KOPT-K1 (cell line): ENCODE results near the gene HPSE.
"Not testable (repeated sequence)": the region's sequence is repeated elsewhere in the genome, so short reads cannot be mapped to it uniquely, and the experiment has no call there.

ENCODE experiments used
- H3K27ac ChIP-seq: fragments of 200-600 bp; sonication (generic); 2 replicates; pipeline ENCODE4 v1.5.1; 2016; ENCODE audit warnings: antibody characterized with exemption, mild to moderate bottlenecking, low read depth, low read length; ENCODE audit not compliant: poor library complexity, severe bottlenecking
- H3K36me3 ChIP-seq: fragments of 200-600 bp; sonication (generic); 2 replicates; pipeline ENCODE4 v1.5.1; 2017; ENCODE audit warnings: antibody characterized with exemption, mild to moderate bottlenecking, low read length, moderate library complexity; ENCODE audit not compliant: insufficient read depth
- H3K9me3 ChIP-seq: fragments of 200-600 bp; sonication (generic); 2 replicates; pipeline ENCODE4 v1.5.1; 2017; ENCODE audit warnings: antibody characterized with exemption, low read length, mild to moderate bottlenecking; ENCODE audit not compliant: insufficient read depth, poor library complexity, severe bottlenecking

HPSE gene

DNA sequence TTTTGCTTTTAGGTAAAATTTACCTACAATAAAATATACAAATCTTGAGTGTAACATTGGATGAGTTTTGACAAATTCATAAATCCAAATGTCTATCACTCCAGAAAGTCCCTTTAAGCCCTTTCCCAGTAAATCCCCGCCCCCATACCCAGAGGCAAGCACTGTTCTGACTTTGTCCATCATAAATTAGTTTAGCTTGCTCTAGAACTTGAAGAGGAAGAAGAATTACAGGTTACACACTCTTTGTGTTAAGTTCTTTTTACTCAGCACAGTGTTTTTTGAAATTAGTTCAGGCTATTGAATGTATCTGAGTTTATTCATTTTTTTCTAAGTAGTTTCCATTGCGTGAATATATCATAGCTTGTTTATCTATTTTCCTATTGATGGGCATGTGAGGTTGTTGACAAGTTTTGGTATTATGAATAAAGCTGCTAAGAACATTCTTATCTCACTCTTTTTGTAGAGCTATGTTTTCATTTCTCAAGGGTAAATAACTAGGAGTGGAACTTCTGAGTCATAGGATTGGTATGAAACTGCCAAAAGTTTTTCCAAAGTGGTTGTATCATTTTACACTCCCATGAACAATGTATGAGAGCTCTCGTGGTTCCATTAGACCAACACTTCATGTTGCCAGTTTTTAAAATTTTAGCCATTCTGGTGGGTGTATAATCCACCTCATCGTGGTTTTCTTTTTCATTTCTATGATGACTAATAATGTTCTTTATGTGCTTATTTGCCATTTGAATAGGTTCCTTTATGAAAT lies 22.4 kb upstream of the HPSE start:
- Histone ChIP-seq H3K9me3 (peaks cover 12% of the 10 kb centered on the region), H3K27ac (no peak overlapping the region), H3K36me3 (no peaks in the 10 kb centered on the region)

DNA sequence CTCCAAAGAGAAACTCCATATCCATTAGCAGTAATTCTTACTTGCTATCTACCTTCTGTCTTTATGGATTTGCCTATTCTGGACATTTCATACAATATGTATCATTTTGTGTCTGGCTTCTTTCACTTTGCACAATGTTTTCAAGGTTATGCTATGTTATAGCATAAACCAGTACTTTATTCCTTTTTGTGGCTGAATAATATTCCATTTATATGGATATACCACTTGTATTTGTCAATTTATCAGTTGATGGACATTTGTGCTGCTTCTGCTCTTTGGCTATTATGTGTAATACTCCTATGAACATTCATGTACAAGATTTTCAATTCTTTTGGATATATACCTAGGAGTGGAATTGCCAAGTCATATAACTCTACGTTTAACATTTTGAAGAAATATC lies 18.9 kb upstream of the HPSE start:
- Histone ChIP-seq H3K27ac (no peak overlapping the region), H3K9me3 (peaks cover 12% of the 10 kb centered on the region), H3K36me3 (no peaks in the 10 kb centered on the region)

DNA sequence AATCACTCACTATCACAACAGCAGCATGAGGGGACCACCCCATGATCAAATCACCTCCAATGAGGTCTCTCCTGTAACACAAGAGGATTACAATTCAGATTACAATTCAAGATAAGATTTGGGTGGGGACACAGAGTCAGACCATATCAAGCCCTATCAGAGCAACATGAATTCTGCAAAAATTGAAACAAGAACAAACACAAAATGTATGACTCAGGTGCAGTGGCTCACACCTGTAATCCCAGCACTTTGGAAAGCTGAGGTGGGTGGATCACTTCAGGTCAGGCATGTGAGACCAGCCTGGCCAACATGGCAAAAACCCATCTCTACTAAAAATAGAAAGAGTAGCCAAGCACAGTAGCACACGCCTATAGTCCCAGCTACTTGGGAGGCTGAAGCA lies 13.4 kb upstream of the HPSE start:
- peaks cover 44% of the 10 kb centered on the region for H3K9me3 ChIP-seq
- H3K27ac ChIP-seq = no peak overlapping the region
- no peaks in the 10 kb centered on the region for H3K36me3 ChIP-seq

DNA sequence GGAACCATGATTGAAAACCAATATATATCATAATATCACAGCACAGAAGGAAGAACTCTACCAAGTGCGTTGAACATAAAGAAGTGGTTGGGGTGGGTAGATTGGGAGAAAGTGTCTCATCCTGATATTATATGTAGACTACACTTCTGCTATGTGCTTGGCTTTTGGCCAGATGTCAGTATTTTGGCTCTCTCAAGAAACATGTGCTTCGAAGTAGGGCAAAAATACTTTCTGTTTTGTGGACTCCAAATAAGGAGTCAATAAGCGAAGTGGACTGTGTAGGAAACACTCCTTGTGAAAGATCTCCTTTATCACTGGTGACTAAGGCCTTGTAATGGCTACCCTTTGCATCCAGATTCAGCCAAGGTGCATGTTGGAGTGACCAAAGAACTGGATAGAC lies 7.8 kb upstream of the HPSE start:
- Histone ChIP-seq H3K9me3 (peaks cover 60% of the 10 kb centered on the region), H3K27ac (no peak overlapping the region), H3K36me3 (no peaks in the 10 kb centered on the region)

DNA sequence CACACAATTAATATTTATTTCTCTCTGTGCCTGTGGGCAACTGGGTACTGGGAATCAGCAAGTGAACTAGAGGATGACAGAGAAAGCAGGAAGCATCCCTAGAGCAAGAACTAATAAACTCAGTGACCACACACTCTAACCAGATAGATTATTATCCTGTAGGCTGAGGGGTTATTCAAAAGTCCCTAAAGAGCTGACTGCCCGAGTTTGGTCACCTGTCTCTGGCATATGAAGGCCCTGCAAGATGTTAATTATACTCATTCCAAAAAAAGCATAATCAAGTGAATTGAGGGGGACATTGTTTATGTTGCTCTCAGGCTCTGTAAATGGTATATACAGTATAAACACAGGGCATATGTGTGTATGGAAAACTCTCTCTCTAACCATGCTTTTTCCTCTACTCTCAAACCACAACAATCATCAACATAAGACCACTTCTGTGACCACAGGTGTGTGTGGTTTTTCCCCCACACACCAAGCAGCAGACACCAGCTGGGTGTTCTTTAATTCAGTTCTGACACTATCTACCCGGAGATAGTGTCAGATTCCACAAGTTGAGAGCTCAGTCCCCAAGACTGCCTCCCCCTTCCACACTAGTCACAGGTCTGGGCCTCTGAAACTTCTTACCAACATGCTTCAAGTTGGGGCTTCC lies 6.2 kb upstream of the HPSE start:
- no peak overlapping the region for H3K27ac ChIP-seq
- H3K36me3 ChIP-seq = no peaks in the 10 kb centered on the region
- H3K9me3 ChIP-seq = peaks cover 52% of the 10 kb centered on the region

DNA sequence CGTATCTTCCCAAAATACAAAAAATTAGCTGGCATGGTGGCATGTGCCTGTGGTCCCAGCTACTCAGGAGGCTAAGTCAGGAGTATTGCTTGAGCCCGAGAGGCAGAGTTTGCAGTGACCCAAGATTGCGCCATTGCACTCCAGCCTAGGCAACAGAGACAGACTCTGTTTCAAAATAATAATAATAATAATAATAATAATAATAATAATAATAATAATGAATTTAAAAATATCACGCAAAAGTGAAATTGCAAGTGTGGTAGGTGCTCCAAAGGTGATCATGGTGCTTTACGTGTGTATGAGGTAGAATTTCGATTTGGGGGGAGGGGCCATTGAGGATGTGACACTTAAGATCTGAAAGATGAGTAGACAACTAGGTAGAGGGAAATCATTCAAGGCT lies 4.9 kb upstream of the HPSE start:
- Histone ChIP-seq H3K36me3 (no peaks in the 10 kb centered on the region), H3K27ac (no peak overlapping the region), H3K9me3 (peaks cover 41% of the 10 kb centered on the region)

DNA sequence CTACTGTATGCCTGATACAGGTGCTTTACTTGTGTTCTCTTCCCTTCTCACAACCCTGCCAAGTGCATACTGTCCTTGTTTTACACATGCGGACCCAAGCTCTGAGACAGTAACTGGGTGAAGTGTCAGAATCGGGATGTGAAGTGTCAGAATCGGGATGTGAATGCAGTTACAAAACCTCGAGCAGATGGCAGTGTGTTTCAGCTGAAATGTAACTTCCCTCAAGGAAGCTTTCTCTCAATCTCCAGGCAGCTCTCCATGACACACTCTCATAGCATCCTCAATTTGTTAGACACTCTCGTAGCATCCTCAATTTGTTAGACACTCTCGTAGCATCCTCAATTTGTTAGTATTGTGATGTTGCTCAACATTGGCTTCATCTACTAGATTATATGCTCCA lies 1.1 kb upstream of the HPSE start:
- Histone ChIP-seq H3K27ac (no peak overlapping the region), H3K9me3 (peaks cover 25% of the 10 kb centered on the region), H3K36me3 (no peaks in the 10 kb centered on the region)

DNA sequence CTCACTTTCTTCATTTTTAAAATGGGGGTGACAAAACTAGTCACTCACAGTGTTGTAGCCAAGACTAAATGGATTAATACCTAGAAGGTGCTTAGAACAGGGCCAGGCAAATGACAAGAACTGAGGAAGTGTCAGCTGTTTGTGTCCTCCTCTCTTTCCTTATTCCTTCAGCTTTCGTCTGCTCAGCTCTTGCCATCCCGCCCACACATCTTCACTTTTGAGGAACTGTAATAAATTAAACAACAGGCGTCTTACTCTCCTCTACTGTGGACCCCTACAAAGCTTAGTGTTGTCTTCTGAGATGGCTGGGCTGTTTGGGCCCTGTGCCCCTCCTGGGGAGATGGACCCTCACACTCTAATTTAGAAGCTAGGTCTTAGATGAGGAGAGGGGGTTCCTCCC lies 2.7 kb downstream of the HPSE start:
- no peak overlapping the region for H3K27ac ChIP-seq
- no peaks in the 10 kb centered on the region for H3K9me3 ChIP-seq
- H3K36me3 ChIP-seq = no peaks in the 10 kb centered on the region

DNA sequence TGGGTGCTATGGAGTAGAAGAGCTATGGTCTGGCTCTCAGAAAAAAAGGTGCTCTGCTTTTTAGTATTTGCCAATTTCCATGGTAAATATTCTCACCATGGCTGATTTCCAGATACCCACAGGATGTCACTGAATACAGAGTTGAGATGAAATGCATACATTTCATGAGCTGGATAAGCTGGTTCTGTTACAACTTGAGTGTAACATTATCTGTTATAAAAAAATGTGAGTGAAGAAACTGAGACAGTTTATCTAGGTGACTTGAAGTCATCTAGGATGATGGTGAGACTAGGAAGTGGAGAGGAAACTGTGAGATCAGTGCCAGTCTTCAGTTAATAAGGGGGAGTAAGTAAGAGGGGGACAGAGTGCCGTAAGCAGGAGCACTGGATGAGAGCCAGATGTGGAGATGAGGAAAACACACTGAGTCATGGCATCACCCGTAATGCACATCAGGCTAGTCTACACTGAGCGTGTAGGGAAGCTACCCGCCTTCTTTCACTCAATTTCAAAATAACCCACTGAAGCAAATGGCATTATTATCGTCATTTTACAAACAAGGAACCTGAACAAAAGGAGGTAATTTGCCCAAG lies 5.0 kb downstream of the HPSE start:
- no peaks in the 10 kb centered on the region for H3K9me3 ChIP-seq
- H3K36me3 ChIP-seq = no peaks in the 10 kb centered on the region
- H3K27ac ChIP-seq = no peak overlapping the region

DNA sequence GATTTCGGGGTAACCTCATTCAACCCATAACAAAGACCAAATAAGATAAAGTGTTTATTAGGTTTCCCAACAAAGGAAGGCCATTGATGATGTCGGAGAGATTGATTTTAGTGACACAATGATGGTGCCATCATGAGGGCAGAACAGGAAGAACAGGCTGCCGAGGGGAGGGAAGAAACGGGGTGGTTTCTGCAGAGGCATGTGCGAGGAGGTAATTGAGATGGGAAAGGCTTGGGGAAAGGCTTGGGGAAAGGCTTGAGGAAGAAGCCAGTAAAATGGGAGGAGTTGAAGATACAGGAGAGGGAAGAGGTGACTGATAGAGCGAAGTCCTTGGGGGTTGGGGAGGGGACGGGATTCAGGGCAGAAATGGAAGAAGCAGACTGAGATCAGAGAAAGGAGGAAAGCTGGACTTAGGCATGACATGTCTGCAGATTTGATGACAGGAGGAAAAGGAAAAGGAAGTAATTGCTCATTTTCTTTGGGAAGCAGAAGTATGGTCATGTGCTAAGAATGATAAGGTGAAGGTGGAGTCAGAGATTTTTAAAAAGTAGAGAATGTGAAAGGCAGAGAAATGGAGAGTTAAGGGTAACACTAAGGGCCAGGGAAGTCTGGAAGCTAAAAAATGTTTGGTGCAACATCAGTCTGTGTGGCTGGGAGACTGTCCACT lies 6.0 kb downstream of the HPSE start:
- Histone ChIP-seq H3K9me3 (no peaks in the 10 kb centered on the region), H3K36me3 (no peaks in the 10 kb centered on the region), H3K27ac (no peak overlapping the region)

DNA sequence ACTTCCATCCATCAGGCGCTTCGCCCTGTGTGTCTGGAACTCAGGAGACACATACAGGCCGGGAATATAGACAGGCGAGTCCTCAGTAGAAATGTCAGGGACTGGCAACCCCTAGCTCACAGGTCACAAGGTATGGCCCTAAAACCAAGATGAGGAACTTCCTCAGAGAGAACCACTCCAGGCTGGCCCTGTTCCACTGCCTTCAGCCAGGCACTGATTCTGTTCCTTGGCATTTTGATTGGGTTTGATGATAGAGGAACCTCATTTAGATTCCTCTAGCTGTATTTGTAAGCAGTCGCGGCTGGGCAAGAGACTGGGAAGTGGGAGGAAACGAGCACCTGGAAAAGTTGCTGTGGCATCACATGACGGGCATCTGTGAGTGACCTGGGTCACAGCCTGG lies 8.1 kb downstream of the HPSE start:
- no peaks in the 10 kb centered on the region for H3K9me3 ChIP-seq
- H3K27ac ChIP-seq = no peak overlapping the region
- no peaks in the 10 kb centered on the region for H3K36me3 ChIP-seq

DNA sequence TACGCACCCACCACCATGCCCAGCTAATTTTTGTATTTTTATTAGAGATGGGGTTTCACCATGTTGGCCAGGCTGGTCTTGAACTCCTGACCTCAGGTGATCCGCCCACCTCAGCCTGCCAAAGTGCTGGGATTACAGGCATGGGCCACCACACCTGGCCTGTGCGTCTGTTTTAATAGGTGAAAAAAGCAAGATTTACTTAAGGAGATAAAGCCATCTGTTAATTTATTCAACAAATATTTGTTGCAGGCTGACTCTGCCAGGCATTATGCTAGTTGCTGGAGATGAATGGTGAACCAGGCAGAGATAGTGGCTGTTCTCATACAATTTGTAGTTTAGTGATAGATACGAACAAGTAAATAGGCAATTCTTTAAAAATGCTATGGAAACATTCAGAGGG lies 9.3 kb downstream of the HPSE start:
- not testable (repeated sequence) for H3K36me3 ChIP-seq, H3K9me3 ChIP-seq, H3K27ac ChIP-seq

DNA sequence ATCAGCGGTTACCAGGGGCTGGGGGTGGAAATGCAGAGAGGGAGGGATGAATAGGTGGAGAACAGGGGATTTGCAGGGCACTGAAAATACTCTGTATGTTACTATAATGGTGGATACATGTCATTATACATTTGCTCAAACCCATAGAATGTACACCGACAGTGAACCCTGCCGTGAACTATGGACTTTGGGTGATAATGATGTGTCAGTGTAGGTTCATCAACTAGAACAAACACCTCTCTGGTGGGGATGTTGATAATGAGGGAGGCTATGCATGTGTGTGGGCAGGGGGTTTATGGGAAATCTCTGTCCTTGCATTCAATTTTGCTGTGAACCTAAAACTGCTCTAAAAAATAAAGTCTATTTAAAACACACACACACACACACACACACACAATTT lies 11.5 kb downstream of the HPSE start:
- Histone ChIP-seq H3K36me3 (no peaks in the 10 kb centered on the region), H3K9me3 (no peaks in the 10 kb centered on the region), H3K27ac (no peak overlapping the region)

DNA sequence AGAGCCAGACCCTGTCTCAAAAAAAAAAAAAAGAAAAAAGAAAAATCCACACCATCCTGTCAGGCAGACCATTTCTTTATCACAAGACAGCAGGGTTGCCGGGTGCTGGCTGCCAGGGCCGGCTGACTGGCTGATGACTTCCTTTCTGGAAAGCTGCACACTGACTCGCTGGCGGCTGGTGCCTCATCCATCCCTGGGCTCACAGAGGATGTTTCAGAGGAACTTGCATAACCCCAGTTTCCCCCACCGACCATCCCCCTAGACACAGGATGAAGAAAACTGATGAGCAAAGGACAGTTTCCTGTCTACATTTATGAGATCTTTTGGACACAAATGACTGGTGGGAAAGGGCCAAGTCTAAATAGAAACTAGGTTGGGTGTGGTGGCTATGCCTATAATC lies 14.1 kb downstream of the HPSE start:
- Histone ChIP-seq H3K36me3 (no peaks in the 10 kb centered on the region), H3K27ac (no peak overlapping the region), H3K9me3 (no peaks in the 10 kb centered on the region)

DNA sequence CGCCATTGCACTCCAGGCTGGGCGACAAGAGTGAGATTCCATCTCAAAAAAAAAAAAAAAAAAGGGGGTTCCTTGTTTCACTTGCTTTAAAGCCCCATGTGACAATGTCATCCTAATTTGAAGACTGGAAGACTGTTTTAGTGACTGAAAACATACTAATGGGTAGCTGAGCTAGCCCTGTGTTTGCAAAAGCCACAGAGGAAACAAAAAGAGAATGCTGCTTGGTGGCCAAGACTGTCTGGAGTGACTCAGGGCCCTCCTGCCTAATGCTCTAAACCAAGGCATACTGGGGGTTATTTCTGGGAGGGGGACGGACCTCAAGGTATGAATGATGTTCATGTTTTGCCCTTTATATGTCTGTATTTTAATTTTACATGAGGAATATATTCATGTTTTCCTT lies 16.0 kb downstream of the HPSE start:
- Histone ChIP-seq H3K27ac (no peak overlapping the region), H3K36me3 (no peaks in the 10 kb centered on the region), H3K9me3 (no peaks in the 10 kb centered on the region)
